Measurements from ENCODE around the gene STIMATE. TPM values are rescaled to one million over a fixed set of nuclear protein-coding genes. Genes with fewer than 3 reads are reported as not detected.
A peak's percentile ranks its signal among the peaks of the same experiment; 100 is the strongest.

STIMATE gene
- total and polyA plus RNA-seq, 10 of the 15 experiments (the other 5 are each of a cell fraction or from before 2014, with no cell fraction given) = 0.24 to 24.1 (median 15.4) TPM

DNA sequence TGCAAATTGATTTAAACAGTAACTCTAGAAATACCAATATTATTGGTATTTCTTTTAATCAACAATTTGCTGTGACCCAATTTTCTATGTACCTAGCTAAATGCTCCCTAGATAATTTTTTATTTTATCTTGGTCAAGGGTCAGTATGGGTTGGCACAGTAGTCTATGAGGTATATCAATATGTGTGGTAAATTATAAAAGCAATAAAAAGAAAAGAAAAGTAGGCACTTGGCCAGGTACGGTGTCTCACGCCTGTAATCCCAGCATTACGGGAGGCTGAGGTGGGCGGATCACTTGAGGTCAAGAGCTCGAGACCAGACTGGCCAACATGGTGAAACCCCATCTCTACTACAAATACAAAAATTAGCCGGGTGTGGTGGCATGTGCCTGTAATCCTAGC lies 34.0 kb upstream of the STIMATE start (continued):
- TF ChIP-seq HDAC6 (IDR thresholded peaks at IDR 0.05; ENCODE audit: unreplicated experiment) (no peak), JUND (IDR thresholded peaks at IDR 0.05; ENCODE audit: low read depth, low read length) (no peak), CBFB (IDR thresholded peaks at IDR 0.05; ENCODE audit: low read depth) (no peak), CBX3 (IDR thresholded peaks at IDR 0.05; ENCODE audit: borderline replicate concordance, low read depth) (no peak), SRF (IDR thresholded peaks at IDR 0.05; ENCODE audit: low read depth in 2 of 2, low read length in 2 of 2) (no peak), ZNF384 (IDR thresholded peaks at IDR 0.05; ENCODE audit: borderline replicate concordance, low read depth, low read length) (no peak)
- TF ChIP-seq, protein P1, sequence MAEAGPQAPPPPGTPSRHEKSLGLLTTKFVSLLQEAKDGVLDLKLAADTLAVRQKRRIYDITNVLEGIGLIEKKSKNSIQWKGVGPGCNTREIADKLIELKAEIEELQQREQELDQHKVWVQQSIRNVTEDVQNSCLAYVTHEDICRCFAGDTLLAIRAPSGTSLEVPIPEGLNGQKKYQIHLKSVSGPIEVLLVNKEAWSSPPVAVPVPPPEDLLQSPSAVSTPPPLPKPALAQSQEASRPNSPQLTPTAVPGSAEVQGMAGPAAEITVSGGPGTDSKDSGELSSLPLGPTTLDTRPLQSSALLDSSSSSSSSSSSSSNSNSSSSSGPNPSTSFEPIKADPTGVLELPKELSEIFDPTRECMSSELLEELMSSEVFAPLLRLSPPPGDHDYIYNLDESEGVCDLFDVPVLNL (IDR thresholded peaks at IDR 0.05; ENCODE audit: low read depth, low read length) = no peak
- TF ChIP-seq, protein P2, sequence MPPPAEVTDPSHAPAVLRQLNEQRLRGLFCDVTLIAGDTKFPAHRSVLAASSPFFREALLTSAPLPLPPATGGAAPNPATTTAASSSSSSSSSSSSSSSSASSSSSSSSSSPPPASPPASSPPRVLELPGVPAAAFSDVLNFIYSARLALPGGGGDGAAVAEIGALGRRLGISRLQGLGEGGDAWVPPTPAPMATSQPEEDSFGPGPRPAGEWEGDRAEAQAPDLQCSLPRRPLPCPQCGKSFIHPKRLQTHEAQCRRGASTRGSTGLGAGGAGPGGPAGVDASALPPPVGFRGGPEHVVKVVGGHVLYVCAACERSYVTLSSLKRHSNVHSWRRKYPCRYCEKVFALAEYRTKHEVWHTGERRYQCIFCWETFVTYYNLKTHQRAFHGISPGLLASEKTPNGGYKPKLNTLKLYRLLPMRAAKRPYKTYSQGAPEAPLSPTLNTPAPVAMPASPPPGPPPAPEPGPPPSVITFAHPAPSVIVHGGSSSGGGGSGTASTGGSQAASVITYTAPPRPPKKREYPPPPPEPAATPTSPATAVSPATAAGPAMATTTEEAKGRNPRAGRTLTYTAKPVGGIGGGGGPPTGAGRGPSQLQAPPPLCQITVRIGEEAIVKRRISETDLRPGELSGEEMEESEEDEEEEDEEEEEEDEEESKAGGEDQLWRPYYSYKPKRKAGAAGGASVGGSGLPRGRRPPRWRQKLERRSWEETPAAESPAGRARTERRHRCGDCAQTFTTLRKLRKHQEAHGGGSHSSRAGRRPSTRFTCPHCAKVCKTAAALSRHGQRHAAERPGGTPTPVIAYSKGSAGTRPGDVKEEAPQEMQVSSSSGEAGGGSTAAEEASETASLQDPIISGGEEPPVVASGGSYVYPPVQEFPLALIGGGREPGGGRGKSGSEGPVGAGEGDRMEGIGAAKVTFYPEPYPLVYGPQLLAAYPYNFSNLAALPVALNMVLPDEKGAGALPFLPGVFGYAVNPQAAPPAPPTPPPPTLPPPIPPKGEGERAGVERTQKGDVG (CRISPR knock-in tag; IDR thresholded peaks at IDR 0.05) = no peak

DNA sequence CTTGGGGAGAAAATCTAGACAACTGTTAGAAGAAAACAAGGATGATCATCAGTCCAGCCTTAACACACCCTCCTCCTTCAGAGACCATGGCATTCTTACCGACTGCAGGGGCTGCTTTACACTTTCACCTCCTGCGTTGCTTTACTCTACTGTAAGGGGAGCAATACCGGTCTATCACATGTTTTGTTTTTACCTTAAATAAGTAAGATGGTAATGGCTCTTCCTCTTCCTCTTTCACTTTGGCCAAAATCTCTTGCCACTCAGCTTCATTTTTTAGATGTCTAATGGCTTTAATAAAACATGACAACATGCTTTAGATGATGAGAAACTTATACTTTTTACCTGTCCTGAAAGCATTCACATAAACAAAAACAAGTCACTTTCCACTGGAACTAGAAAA lies 33.4 kb upstream of the STIMATE start:
- RAD21 ChIA-PET (ENCODE audit: unreplicated experiment) = interaction anchor here (1.2 to 1.3 kb wide), 2 partner anchors 41 to 56 kb away, joined by 3 to 4 read pairs; no protein-coding TSS in a partner anchor
- DNase-seq (ENCODE audit: low read depth, low spot score) = no peak
- no TSS peak for BruUV-seq (replicated peaks)
- SMC1A ChIA-PET (ENCODE audit: uncharacterized antibody, unreplicated experiment) = interaction anchor here (1.1 to 2.5 kb wide), 5 partner anchors 9 to 84 kb away, joined by 3 to 11 read pairs (median 4); no protein-coding TSS in a partner anchor
- in situ Hi-C loops (cut with MboI) (no loop called here), intact Hi-C loops (cut with micrococcal nuclease; ENCODE audit: unreplicated experiment) (loop anchor here (5.0 kb wide), 1 partner anchor 188 kb away; no protein-coding TSS in a partner anchor)
- 3% methylated on average over 3 of the region's 3 CpGs for WGBS (ENCODE audit: insufficient coverage, insufficient replicate concordance, low lambda C conversion rate, missing lambda C conversion rate)
- Histone ChIP-seq H3K4me3 (no peak overlapping the region), H4K20me1 (ENCODE audit: control insufficient read depth, insufficient read depth) (no peaks in the 10 kb centered on the region), H3K27ac (ENCODE audit: control insufficient read depth, insufficient read depth) (no peak overlapping the region), H2AFZ (ENCODE audit: control insufficient read depth, low read depth, low read length) (peak overlapping the region; percentile 28; the same call in 1 of the 2 replicates), H3K36me3 (ENCODE audit: control insufficient read depth in 2 of 2, insufficient read depth in 2 of 2, low read length in 1 of 2) (peaks cover 0 to 1% of the 10 kb centered on the region in 2 experiments; a peak in 3 of 4 replicates), H3K27me3 (replicated peaks in 1 of 2; ENCODE audit: control insufficient read depth in 2 of 2, insufficient read depth in 2 of 2, low read length in 1 of 2) (no peaks in the 10 kb centered on the region), H3K4me1 (ENCODE audit: control insufficient read depth, insufficient read depth, low read length) (no peaks in the 10 kb centered on the region), H3K9me3 (replicated peaks; ENCODE audit: control insufficient read depth, insufficient read depth, low read length) (no peaks in the 10 kb centered on the region), H3K79me2 (ENCODE audit: control insufficient read depth, insufficient read depth, low read length) (no peaks in the 10 kb centered on the region), H3K4me2 (ENCODE audit: control insufficient read depth, insufficient read depth) (no peak overlapping the region), H3K9ac (ENCODE audit: control insufficient read depth, insufficient read depth, low read length) (no peak overlapping the region)
- FAIRE-seq = no peak
- TF ChIP-seq NFIC (IDR thresholded peaks at IDR 0.05; ENCODE audit: low read depth, low read length) (no peak), SPI1 (IDR thresholded peaks at IDR 0.05; ENCODE audit: borderline replicate concordance, insufficient read depth, low read depth, low read length) (0 out of 2 replicates have a peak, but pooled peaks have one; percentile 30)
- CTCF ChIA-PET = interaction anchor here (1.0 to 1.6 kb wide), 8 partner anchors 17 to 189 kb away, joined by 3 to 6 read pairs (median 4); no protein-coding TSS in a partner anchor
- no peak for ATAC-seq
- POLR2A ChIA-PET = no interaction called here

All from GM12878 (cell line).